ENCODE measurements around the gene OTULIN. TPM values are rescaled to one million over a fixed set of nuclear protein-coding genes. Genes with fewer than 3 reads are reported as not detected.

The OTULIN gene
- total RNA-seq, 4 donors from 2014 or later = 28.3 to 55.0 (median 30.3) TPM

- ATAC-seq (ENCODE audit: low FRiP score) = no peak
- no peak for TF ChIP-seq CTCF (IDR thresholded peaks at IDR 0.05)
- DNase-seq (ENCODE audit: low spot score) = no peak
These were observed 8.9 kb downstream of the OTULIN start for GRCh38 chr5:14673443-14673842.

GRCh38 chr5:14674983-14675854 lies 10.7 kb downstream of the OTULIN start:
- ATAC-seq (ENCODE audit: low FRiP score) (no peak), DNase-seq (ENCODE audit: low spot score) (no peak)
- no peak for TF ChIP-seq CTCF (IDR thresholded peaks at IDR 0.05)

- DNase-seq (ENCODE audit: low spot score) = no peak
- no peak for TF ChIP-seq CTCF (IDR thresholded peaks at IDR 0.05)
- ATAC-seq (ENCODE audit: low FRiP score) = no peak
These were observed 11.4 kb downstream of the OTULIN start for GRCh38 chr5:14675865-14676300.

- no peak for TF ChIP-seq CTCF (IDR thresholded peaks at IDR 0.05)
- ATAC-seq (ENCODE audit: low FRiP score) = no peak
- DNase-seq (ENCODE audit: low spot score) = no peak
These were observed 11.8 kb downstream of the OTULIN start for GRCh38 chr5:14676320-14676719.

GRCh38 chr5:14678773-14679334 lies 14.3 kb downstream of the OTULIN start:
- DNase-seq (ENCODE audit: low spot score) (no peak), ATAC-seq (ENCODE audit: low FRiP score) (no peak)
- no peak for TF ChIP-seq CTCF (IDR thresholded peaks at IDR 0.05)

- DNase-seq (ENCODE audit: low spot score) (no peak), ATAC-seq (ENCODE audit: low FRiP score) (no peak)
- no peak for TF ChIP-seq CTCF (IDR thresholded peaks at IDR 0.05)
These were observed 15.1 kb downstream of the OTULIN start for GRCh38 chr5:14679595-14679994.
